C4-2B (cell line): Measurements from ENCODE around the gene NANOS3.
A peak's percentile ranks its signal among the peaks of the same experiment; 100 is the strongest.
"Not testable (repeated sequence)": the region's sequence is repeated elsewhere in the genome, so short reads cannot be mapped to it uniquely, and the experiment has no call there.

Experiments used
- H3K27ac ChIP-seq: fragments of 450-650 bp; 2 replicates; pipeline ENCODE4 v1.5.1; 2017
- CTCF ChIP-seq: fragments of 450-650 bp; conservative IDR thresholded peaks from 2 replicates; pipeline ENCODE4 v1.5.1; 2017; ENCODE audit warnings: mild to moderate bottlenecking
- ZFX ChIP-seq: fragments of 450-650 bp; IDR thresholded peaks from 2 replicates; pipeline ENCODE4 v1.6.1; 2017

The NANOS3 gene

GRCh38 chr19:13909430-13909829 lies 32.5 kb downstream of the NANOS3 start:
- H3K27ac ChIP-seq, result no peak overlapping the region
- TF ChIP-seq CTCF (no peak), ZFX (no peak)

DNA sequence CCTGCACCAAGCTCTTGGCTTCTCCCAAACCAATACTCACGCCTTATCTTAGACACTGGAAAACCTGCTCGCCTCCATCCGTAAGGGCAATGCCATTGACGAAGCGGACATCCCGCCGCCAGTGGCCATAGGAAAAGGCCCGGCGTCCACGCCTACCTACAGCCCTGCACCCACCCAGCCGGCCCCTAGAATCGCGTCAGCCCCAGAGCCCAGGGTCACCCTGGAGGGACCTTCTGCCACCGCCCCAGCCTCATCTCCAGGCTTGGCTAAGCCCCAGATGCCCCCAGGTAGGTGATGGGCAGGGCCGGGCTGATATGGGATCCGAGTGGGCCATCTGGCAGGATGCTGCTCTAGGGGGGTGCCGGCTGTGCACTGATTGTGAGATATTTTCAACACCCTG lies 36.4 kb downstream of the NANOS3 start:
- no peak overlapping the region for H3K27ac ChIP-seq
- TF ChIP-seq CTCF (no peak), ZFX (no peak)

DNA sequence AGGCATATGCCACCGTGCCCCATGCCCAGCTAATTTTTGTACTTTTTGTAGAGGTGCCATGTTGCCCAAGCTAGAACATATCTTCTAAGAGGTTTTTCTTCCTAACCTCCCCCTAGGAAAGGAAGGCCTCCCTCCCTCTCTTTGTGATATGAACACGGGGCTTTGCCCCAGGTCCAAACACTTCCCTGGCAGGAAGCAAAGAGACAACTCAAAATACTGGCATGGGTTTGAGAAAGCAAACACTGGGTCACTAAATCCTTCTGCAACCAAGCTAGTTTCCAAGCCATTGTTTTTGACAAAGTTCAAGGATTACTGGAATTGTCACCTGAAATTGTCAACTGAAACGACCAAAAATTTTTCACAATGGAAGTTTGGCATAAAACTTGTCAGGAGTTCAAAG lies 37.8 kb downstream of the NANOS3 start:
- no peak overlapping the region for H3K27ac ChIP-seq
- TF ChIP-seq CTCF (no peak), ZFX (no peak)

- H3K27ac ChIP-seq, result peak overlapping the region; percentile 2; the same call in 1 of the 2 replicates
These were observed 41.0 kb downstream of the NANOS3 start for GRCh38 chr19:13917888-13918406.

DNA sequence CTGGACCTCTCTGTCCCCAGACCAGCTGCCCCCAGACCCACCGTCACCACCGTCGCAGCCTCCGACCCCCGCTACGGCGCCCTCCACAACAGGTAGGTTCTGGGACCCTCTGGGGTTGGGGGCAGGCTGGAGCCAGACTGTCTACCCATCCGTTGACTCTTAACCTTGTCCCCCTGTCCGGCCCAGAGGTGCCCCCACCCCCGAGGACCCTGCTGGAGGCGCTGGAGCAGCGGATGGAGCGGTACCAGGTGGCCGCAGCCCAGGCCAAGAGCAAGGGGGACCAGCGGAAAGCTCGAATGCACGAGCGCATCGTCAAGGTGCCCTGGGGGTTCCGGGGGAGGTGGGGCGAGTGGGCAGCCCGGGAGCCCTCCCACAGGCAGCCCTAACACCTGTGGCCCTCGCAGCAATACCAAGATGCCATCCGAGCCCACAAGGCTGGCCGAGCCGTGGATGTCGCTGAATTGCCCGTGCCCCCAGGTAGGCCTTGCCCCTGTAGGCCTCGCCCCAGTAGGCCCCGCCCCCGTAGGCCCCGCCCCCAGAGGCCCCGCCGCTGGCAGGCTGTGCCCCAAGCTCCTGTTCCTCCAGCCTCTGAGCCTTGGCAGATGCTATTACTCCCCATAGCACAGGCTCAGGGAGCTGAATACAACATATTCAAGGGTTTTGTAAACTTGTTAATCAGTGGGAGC lies 41.9 kb downstream of the NANOS3 start:
- TF ChIP-seq CTCF (no peak), ZFX (no peak)
- H3K27ac ChIP-seq, result no peak overlapping the region; the same call in 1 of the 2 replicates

More at GRCh38 chr19:13917888-13918406, 41.0 kb downstream of the NANOS3 start:
- no peak for TF ChIP-seq ZFX
- TF ChIP-seq CTCF, result no peak

DNA sequence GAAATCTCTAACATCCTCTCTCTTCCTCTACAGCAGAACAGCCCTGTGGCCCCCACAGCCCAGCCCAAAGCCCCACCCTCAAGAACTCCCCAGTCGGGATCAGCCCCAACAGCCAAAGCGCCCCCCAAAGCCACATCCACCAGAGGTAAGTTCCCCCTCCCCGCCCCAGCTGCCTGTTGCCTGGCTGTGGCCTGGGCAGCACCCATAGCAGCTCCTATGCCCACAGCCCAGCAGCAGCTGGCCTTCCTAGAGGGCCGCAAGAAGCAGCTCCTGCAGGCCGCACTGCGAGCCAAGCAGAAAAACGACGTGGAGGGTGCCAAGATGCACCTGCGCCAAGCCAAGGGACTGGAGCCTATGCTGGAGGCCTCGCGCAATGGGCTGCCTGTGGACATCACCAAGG lies 43.6 kb downstream of the NANOS3 start:
- H3K27ac ChIP-seq, result no peak overlapping the region
- TF ChIP-seq ZFX, result no peak

- TF ChIP-seq ZFX (no peak), CTCF (no peak)
- no peak overlapping the region for H3K27ac ChIP-seq
These were observed 44.2 kb downstream of the NANOS3 start for GRCh38 chr19:13920940-13921747.

GRCh38 chr19:13922118-13922517 lies 45.2 kb downstream of the NANOS3 start:
- not testable (repeated sequence) for H3K27ac ChIP-seq
